Thyroid gland (tissue), 4 donors: ENCODE results near the gene UST.

Experiments
- POLR2A ChIP-seq, 2 donors: fragments of 450-650 bp; IDR thresholded peaks; one replicate each; pipeline ENCODE4 v1.6.1; 2017; ENCODE audit warnings: antibody characterized with exemption in 2 of 2, mild to moderate bottlenecking in 2 of 2, moderate library complexity in 1 of 2
- TF ChIP-seq, protein P1 (sequence below), 6 experiments: fragments of 200-600 bp in 3 of 6; fragments of 450-650 bp in 3 of 6; sonication (generic) in 3 of 6; IDR thresholded peaks; one replicate each; pipeline ENCODE4 v1.5.1; 2016 to 2019; ENCODE audit warnings: antibody characterized with exemption in 6 of 6, mild to moderate bottlenecking in 2 of 6, inconsistent platforms in 1 of 6, moderate library complexity in 1 of 6

DNA sequence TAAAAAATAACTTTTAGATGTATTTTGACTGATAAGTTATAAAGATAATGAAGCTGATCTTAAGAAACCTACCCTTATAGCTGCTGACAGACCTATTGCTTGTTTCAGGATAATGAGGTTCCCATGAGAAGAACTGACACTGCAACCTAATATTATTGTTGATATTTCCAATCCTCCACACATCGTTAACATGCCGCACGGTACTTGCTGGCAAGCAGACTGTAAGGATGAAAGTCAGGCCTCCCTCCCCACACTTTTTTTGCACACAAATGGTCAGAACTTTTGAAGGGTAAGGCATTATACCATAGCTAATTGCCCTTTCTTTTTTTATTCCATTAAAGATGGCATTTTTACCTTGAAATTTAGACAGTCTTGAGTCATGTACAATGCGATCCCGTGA lies 210.9 kb downstream of the UST start:
- TF ChIP-seq, protein P1, sequence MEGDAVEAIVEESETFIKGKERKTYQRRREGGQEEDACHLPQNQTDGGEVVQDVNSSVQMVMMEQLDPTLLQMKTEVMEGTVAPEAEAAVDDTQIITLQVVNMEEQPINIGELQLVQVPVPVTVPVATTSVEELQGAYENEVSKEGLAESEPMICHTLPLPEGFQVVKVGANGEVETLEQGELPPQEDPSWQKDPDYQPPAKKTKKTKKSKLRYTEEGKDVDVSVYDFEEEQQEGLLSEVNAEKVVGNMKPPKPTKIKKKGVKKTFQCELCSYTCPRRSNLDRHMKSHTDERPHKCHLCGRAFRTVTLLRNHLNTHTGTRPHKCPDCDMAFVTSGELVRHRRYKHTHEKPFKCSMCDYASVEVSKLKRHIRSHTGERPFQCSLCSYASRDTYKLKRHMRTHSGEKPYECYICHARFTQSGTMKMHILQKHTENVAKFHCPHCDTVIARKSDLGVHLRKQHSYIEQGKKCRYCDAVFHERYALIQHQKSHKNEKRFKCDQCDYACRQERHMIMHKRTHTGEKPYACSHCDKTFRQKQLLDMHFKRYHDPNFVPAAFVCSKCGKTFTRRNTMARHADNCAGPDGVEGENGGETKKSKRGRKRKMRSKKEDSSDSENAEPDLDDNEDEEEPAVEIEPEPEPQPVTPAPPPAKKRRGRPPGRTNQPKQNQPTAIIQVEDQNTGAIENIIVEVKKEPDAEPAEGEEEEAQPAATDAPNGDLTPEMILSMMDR (IDR thresholded peaks at IDR 0.05), result no peak
- TF ChIP-seq POLR2A (IDR thresholded peaks at IDR 0.05), result no peak
